OCI-LY3 (cell line): ENCODE results near the gene DUSP7.

Experiments
- CTCF ChIP-seq: fragments of 200-600, 300-600 bp; sonication (generic); IDR thresholded peaks from 2 replicates; pipeline ENCODE4 v1.5.1; 2014; ENCODE audit warnings: antibody characterized with exemption, low read length, low read depth
- EZH2phosphoT487 ChIP-seq: fragments of 200-600 bp; shearing (Covaris generic); IDR thresholded peaks from 2 replicates; pipeline ENCODE4 v1.6.1; 2018; ENCODE audit warnings: antibody characterized with exemption, mixed run types, low read depth

- no peak for TF ChIP-seq CTCF
- no peak for TF ChIP-seq EZH2phosphoT487
Measured at GRCh38 chr3:52090933-52091468, 34.6 kb upstream of the DUSP7 start.
